ENCODE results near the gene ADAMTS6. TPM values are rescaled to one million over a fixed set of nuclear protein-coding genes. Genes with fewer than 3 reads are reported as not detected.

ADAMTS6 gene
- total RNA-seq, 2 experiments from 2014 or later: 0.44 to 0.45 TPM

DNA sequence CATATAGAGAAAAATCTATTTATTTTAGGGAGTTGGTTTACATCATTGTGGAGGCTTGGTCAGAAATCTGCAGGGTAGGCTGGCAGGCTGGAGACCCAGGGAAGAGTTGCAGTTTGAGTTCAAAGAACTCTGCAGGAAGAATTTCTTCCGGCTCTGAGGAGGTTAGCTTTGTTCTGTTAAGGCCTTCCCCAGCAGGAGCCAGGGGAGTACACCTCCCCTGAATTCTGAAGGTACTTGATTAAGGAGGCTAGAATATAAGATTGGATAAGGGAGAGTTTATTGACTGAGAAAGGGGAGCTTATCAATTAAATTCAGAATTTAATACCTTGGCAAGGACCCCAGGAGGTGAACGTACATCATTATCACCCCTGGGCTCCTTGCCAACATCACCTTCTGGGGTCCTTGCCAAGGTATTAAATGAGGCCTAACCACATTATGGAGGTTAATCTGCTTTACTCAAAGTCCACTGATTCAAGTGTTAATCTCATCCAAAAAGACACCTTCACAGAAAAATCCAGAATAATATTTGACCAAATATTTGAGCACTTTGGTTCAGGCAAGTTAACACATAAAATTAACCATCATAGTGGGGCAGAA is 361.3 kb downstream of the ADAMTS6 start:
- Mint-ChIP-seq H3K36me3 (no peaks in the 10 kb centered on the region), H3K27me3 (peaks cover 8% of the 10 kb centered on the region), H3K4me3 (no peak overlapping the region), H3K4me1 (ENCODE audit: low read depth) (no peaks in the 10 kb centered on the region), H3K9me3 (peaks cover 5% of the 10 kb centered on the region), H3K27ac (no peak overlapping the region)
- DNase-seq: no peak
- intact Hi-C loops (cut with micrococcal nuclease): no loop called here
- ChIA-PET CTCF (no interaction called here), POLR2A (no interaction called here)

DNA sequence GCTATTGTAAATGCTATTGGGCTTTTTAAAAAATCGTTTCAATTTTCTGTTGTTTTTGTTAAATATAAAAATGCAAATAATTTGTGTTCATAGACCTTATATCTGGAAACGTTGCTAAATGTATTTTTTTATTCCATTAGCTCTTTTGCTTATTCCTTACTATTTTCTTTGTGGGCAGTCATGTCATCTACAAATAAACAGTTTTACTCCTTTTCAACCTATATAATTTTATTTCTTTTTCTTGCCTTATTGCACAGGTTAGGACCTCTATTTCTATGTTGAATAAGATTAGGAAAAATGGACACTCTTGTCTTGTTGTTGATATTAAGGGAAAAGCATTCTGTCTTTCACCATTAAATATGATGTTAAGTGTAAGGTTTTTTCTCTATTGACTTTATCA is 364.2 kb downstream of the ADAMTS6 start:
- Mint-ChIP-seq H3K9me3 (peaks cover 5% of the 10 kb centered on the region), H3K4me1 (ENCODE audit: low read depth) (no peaks in the 10 kb centered on the region), H3K27ac (no peak overlapping the region), H3K36me3 (no peaks in the 10 kb centered on the region), H3K4me3 (no peak overlapping the region), H3K27me3 (peaks cover 8% of the 10 kb centered on the region)
- intact Hi-C loops (cut with micrococcal nuclease): no loop called here
- ChIA-PET CTCF (no interaction called here), POLR2A (no interaction called here)
- DNase-seq: no peak

DNA sequence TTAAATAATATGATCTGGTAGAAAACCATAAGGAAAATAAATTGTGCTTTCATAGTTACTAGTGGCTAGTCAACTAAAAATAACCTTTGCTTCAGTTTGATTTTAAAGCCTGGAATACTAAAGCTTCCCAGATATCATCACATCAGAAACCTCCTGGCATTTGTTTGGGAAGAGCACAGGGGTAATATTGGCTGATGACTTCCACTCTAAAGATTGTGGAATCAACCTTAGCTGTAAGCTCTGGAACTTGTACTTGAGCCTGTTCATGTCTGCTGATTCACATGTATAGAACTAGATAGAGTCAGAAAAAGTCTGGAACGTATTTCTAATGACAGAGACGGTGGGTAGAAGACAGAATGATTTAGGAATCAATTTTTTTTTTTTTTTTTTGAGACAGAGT is 367.9 kb downstream of the ADAMTS6 start:
- ChIA-PET POLR2A (no interaction called here), CTCF (no interaction called here)
- H3K27me3 Mint-ChIP-seq: peaks cover 8% of the 10 kb centered on the region
- H3K4me1 Mint-ChIP-seq (ENCODE audit: low read depth): no peaks in the 10 kb centered on the region
- no peak overlapping the region for H3K4me3 Mint-ChIP-seq
- intact Hi-C loops (cut with micrococcal nuclease): no loop called here
- no peaks in the 10 kb centered on the region for H3K36me3 Mint-ChIP-seq
- H3K27ac Mint-ChIP-seq: no peak overlapping the region
- no peak for DNase-seq
- H3K9me3 Mint-ChIP-seq: peaks cover 5% of the 10 kb centered on the region

DNA sequence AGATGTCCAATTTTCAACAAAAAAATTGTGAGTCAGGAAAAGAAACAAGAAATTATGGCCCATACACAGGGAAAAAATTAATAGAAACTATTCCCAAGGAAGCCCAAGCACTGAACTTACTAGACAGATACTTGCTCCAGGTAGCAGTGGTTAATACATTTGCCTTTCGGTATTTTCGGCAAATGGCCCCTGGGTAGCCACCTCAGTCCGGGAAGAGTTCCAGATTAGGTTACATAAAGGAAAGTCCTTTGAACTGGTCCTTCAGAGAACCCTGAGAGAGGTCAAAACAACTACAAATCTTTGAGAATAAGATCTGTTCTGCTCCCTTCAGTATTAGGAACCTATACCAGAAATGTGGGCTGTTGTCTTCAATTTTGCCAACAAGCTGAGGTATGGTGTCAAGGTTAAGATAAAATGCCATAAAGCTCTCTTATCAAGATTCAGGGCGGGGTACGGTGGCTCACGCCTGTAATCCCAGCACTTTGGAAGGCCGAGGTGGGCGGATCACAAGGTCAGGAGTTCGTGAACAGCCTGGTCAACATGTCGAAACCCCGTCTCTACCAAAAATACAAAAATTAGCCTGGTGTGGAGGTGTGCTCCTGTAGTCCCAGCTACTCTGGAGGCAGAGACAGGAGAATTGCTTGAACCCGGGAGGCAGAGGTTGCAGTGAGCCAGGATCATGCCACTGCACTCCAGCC is 369.6 kb downstream of the ADAMTS6 start:
- no peak overlapping the region for H3K27ac Mint-ChIP-seq
- CTCF ChIA-PET: interaction anchor here (0.9 kb wide), 1 partner anchor 9 kb away, joined by 3 read pairs; no protein-coding TSS in a partner anchor
- H3K36me3 Mint-ChIP-seq: no peaks in the 10 kb centered on the region
- DNase-seq: no peak
- POLR2A ChIA-PET: no interaction called here
- H3K9me3 Mint-ChIP-seq: no peaks in the 10 kb centered on the region
- peaks cover 7% of the 10 kb centered on the region for H3K27me3 Mint-ChIP-seq
- H3K4me3 Mint-ChIP-seq: no peak overlapping the region
- no peaks in the 10 kb centered on the region for H3K4me1 Mint-ChIP-seq (ENCODE audit: low read depth)
- intact Hi-C loops (cut with micrococcal nuclease): no loop called here

DNA sequence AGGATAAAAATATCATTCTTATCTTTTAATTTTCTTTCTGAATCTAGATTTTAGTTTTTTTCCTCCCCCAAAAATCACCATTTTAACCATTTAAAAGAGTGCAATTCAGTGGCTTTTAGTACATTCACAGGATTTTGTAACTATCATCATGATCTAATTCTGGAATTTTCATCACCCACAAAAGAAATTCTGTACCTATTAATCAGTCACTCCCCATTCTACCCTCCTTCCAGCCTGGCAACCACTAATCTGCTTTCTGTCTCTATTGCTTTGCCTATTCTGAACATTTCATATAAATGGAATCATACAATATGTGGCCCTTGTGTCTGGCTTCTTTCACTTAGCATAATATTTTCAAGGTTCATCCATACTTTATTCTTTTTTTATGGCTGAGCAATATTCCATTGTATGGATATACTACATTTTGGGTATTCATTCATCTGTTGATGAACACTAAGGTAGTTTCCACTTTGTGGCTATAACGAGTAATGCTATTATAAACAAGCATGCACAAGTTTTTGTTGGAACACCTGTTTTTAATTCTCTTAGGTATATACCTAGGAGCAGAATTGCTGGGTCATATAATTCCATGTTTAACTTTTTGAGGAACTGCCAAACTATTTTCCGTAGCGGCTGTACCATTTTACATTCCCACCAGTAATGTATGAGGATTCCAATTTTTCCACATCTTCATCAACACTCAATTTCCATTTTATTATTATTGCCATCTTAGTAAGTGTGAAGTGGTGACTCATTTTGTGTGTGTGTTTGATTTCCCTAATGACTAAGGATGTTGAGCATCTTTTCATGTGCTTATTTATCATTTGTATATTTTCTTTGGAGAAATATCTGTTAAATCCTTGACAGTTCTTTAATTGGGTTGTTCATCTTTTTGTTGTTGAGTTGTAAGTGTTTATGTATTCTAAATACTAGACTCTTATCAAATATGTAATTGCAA is 372.7 kb downstream of the ADAMTS6 start:
- Mint-ChIP-seq H3K27ac (no peak overlapping the region), H3K27me3 (peaks cover 5% of the 10 kb centered on the region), H3K9me3 (no peaks in the 10 kb centered on the region), H3K36me3 (no peaks in the 10 kb centered on the region), H3K4me1 (ENCODE audit: low read depth) (peaks cover 16% of the 10 kb centered on the region), H3K4me3 (no peak overlapping the region)
- POLR2A ChIA-PET: no interaction called here
- no peak for DNase-seq
- intact Hi-C loops (cut with micrococcal nuclease): no loop called here
- CTCF ChIA-PET: no interaction called here

DNA sequence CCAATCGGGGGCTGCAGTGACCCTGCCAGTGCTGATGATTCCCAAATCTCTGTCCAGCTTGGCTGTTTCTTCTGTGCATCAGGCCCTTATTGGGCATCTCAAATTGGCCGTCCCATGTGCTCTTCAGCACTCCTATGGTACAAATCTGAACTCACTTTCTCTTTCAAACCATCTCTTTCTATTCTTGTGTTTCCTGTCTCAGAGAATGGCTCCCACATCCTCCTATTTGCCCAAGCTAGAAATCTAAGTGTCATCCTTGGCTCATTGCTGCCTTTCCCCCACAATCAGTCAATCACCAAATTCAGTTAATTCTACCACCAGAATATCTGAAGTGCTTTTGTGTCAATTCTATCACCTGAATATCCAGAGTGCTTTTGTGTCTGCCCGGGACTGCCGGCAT is 376.4 kb downstream of the ADAMTS6 start:
- Mint-ChIP-seq H3K36me3 (no peaks in the 10 kb centered on the region), H3K27ac (no peak overlapping the region), H3K27me3 (peaks cover 1% of the 10 kb centered on the region), H3K4me1 (ENCODE audit: low read depth) (peaks cover 31% of the 10 kb centered on the region), H3K4me3 (no peak overlapping the region), H3K9me3 (no peaks in the 10 kb centered on the region)
- POLR2A ChIA-PET: no interaction called here
- no peak for DNase-seq
- CTCF ChIA-PET: no interaction called here
- intact Hi-C loops (cut with micrococcal nuclease): no loop called here

DNA sequence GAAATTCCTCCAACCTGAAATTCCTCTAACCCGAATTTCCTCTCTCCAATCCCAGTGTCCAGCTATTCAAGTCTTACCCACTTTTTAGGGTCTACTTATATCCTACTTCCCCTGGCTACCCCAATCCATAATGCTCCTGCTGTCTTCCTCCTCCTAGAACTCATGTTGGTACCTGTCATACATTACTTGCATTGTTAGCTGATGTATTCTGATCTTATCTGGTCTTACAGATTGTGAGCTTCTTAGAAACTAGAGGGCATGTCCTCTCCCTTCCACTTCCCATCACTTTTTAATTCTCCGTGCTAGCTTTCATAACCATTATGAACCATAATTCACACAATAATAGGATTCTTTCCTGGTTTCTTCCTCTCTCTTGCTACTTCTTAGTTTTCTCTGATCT is 376.9 kb downstream of the ADAMTS6 start:
- Mint-ChIP-seq H3K27me3 (no peaks in the 10 kb centered on the region), H3K9me3 (no peaks in the 10 kb centered on the region), H3K27ac (no peak overlapping the region), H3K4me3 (no peak overlapping the region), H3K36me3 (no peaks in the 10 kb centered on the region), H3K4me1 (ENCODE audit: low read depth) (peaks cover 31% of the 10 kb centered on the region)
- intact Hi-C loops (cut with micrococcal nuclease): loop anchor here (5.0 kb wide), 1 partner anchor 293 kb away; no protein-coding TSS in a partner anchor
- ChIA-PET CTCF (interaction anchor here (3.9 kb wide), 1 partner anchor 379 kb away, joined by 23 read pairs; the partner anchor contains the start of gene ADAMTS6), POLR2A (no interaction called here)
- no peak for DNase-seq

DNA sequence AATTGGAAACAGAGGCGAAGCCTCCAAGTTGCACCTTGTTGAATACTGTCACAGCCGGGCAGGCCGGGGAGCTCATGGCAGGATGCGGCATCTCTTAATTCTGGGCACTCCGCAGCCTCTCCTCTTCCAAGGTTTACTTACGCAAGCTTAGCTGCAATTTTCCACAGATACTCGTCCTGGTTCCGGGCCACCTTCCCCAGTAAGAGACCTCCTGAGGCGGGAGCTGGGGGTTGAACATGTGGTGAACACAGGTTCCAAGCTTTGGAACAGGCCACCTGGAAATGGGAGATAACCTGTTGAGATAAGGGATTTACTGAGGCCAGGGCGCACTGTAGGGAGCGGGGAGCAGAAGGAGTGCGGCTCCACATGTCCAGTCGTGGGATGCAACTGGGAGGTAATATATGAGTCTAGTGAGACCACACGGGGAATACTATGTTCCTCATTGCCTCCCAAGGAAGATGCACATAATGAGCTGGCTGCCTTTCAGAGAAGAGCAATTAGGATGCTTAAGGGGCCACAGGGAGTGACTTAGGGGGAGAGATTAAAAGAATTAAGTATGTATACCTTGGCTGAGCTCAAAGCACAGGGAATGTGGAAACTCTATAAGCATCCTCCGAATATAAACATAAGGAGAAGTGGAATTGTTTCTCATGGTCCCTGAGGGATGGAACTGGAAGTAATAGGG is 377.8 kb downstream of the ADAMTS6 start:
- Mint-ChIP-seq H3K9me3 (no peaks in the 10 kb centered on the region), H3K4me3 (peak overlapping the region; percentile 62), H3K4me1 (ENCODE audit: low read depth) (peaks cover 31% of the 10 kb centered on the region), H3K27ac (no peak overlapping the region), H3K36me3 (no peaks in the 10 kb centered on the region), H3K27me3 (no peaks in the 10 kb centered on the region)
- ChIA-PET CTCF (interaction anchor here (0.9 to 3.9 kb wide), 6 partner anchors 8 to 380 kb away, joined by 3 to 23 read pairs (median 4); partner anchors contain the start of gene ADAMTS6), POLR2A (no interaction called here)
- intact Hi-C loops (cut with micrococcal nuclease): loop anchor here (1.0 to 5.0 kb wide), 4 partner anchors 68 to 292 kb away; no protein-coding TSS in a partner anchor
- DNase-seq: no peak

DNA sequence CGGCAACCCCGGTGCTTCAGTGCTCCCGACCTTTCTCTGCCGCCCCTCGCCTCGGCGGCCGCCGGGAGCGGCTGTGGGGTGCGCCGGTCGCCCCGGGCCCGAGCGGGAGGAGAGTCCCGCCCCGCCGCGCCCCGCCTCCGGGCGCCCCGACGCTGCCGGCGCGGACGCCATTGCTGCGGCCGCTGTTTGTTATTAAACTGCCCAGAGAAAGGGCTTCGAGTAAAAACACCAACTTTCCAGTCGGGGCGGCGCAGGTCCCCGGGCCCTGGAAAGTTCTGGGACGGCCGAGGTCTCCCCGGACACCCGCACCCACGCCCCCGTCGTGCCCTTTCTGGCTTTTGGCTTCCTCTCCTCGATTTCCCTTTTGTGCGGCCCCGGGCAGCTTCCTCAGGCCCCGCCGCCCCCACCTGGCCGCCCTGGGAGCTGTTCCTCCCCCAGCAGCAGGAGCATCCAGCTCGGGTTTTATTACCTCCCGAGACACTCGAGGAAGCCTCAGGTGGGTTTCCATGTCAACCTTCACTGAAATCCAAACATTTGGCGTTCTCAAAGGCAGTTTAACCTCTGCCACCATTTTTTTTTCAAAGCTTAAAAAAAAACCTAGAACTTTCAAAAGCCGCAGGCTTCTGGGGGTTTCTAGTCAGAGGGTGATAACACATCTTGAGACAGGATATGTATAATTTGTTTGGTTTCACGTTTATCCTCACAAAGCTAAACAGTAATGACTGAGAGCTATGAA is 378.6 kb downstream of the ADAMTS6 start:
- ChIA-PET POLR2A (interaction anchor here (0.7 kb wide), 1 partner anchor 68 kb away, joined by 3 read pairs; no protein-coding TSS in a partner anchor), CTCF (interaction anchor here (0.9 to 3.9 kb wide), 6 partner anchors 9 to 380 kb away, joined by 3 to 23 read pairs (median 4); partner anchors contain the start of gene ADAMTS6)
- DNase-seq: peak; percentile 45
- Mint-ChIP-seq H3K27me3 (no peaks in the 10 kb centered on the region), H3K36me3 (no peaks in the 10 kb centered on the region), H3K4me3 (peak overlapping the region; percentile 70), H3K27ac (no peak overlapping the region), H3K9me3 (no peaks in the 10 kb centered on the region), H3K4me1 (ENCODE audit: low read depth) (peaks cover 31% of the 10 kb centered on the region)
- intact Hi-C loops (cut with micrococcal nuclease): loop anchor here (1.0 to 5.0 kb wide), 4 partner anchors 67 to 291 kb away; no protein-coding TSS in a partner anchor

DNA sequence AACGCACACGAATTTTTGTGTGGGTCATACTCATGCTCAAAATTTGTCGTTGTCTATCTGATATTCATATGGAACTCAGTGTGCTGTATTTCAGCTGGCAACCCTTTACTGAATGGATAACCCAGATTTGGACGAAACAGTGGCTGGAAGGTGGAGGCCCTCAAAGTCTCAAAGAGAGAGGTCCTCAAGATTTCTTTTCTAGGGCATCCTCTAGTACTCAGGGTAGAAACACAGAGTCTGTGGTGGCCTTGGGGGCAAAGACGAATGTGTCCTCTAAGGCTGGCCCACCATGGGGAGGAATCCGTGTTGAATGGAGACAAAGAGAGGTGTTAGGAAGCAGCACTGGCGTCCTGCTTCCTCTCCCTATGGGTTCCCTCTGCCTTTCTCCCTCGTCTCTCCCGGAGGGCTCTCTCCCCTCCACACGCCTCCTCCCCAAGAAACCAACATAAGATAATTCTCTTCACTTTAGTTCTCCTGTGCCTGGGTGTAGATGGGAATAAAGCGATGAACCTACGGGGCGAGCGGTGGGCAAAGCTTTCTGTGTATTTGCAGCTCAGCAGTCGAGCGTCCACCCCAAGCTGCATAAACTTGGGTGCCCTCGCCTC is 379.2 kb downstream of the ADAMTS6 start:
- CTCF ChIA-PET: interaction anchor here (3.9 kb wide), 1 partner anchor 381 kb away, joined by 23 read pairs; the partner anchor contains the start of gene ADAMTS6
- H3K27me3 Mint-ChIP-seq: no peaks in the 10 kb centered on the region
- POLR2A ChIA-PET: no interaction called here
- H3K4me3 Mint-ChIP-seq: peak overlapping the region; percentile 70
- H3K36me3 Mint-ChIP-seq: no peaks in the 10 kb centered on the region
- DNase-seq: no peak
- peaks cover 31% of the 10 kb centered on the region for H3K4me1 Mint-ChIP-seq (ENCODE audit: low read depth)
- intact Hi-C loops (cut with micrococcal nuclease): loop anchor here (2.0 to 5.0 kb wide), 2 partner anchors 70 to 290 kb away; no protein-coding TSS in a partner anchor
- no peaks in the 10 kb centered on the region for H3K9me3 Mint-ChIP-seq
- H3K27ac Mint-ChIP-seq: peak overlapping the region; percentile 62

All from activated CD4-positive, alpha-beta memory T cell treated with anti-CD3 and anti-CD28 coated beads for 36 hours (primary cell).